OCI-LY7 (cell line): ENCODE results near the gene LAPTM5.

ENCODE experiments used
- EZH2phosphoT487 ChIP-seq: fragments of 200-600 bp; sonication (generic); IDR thresholded peaks from 2 replicates; pipeline ENCODE4 v1.6.1; 2018; ENCODE audit warnings: low read depth, borderline replicate concordance, mild to moderate bottlenecking, mixed run types, antibody characterized with exemption, low read length, moderate library complexity, mixed read lengths
- TF ChIP-seq, protein P1 (sequence below): fragments of 200-600 bp; sonication (generic); conservative IDR thresholded peaks from 2 replicates; pipeline ENCODE4 v1.5.1; 2014; ENCODE audit warnings: mild to moderate bottlenecking, antibody characterized with exemption, low read length, moderate library complexity, mixed read lengths

DNA sequence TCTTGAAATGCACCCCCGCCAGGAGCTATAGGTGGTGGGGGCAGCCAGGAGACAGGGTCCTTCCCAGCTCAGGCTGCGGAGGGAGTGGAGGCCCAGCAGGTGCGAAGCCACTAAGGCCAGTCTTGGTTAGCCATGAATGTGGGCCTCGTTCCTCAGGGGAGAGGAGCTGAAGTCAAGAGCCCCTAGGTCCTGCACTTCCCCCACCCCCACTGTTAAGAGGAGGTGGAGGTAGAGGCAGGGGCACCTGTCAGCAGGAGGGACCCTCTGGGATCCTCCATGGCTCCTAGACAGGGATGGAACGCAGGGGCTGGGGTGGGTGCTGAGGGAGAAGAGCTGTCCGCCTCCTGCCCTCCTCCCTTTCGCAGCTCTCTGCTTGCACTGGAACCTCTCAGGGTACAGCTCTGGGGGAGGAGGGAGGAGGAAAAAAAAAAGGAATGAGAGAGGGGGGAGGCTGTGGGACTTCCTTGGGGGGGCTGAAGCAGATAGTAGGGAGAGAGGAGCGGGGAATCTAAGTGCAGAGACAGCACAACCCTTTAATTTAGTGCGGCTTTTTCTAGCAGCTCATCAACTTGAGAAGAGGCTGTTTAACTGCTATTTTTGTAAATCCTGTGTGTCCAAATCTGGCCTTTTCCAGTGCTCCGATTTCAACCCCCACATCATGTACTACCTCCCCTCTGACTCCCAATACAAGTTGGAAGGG lies 71.2 kb downstream of the LAPTM5 start:
- TF ChIP-seq, protein P1, sequence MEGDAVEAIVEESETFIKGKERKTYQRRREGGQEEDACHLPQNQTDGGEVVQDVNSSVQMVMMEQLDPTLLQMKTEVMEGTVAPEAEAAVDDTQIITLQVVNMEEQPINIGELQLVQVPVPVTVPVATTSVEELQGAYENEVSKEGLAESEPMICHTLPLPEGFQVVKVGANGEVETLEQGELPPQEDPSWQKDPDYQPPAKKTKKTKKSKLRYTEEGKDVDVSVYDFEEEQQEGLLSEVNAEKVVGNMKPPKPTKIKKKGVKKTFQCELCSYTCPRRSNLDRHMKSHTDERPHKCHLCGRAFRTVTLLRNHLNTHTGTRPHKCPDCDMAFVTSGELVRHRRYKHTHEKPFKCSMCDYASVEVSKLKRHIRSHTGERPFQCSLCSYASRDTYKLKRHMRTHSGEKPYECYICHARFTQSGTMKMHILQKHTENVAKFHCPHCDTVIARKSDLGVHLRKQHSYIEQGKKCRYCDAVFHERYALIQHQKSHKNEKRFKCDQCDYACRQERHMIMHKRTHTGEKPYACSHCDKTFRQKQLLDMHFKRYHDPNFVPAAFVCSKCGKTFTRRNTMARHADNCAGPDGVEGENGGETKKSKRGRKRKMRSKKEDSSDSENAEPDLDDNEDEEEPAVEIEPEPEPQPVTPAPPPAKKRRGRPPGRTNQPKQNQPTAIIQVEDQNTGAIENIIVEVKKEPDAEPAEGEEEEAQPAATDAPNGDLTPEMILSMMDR = no peak
- no peak for TF ChIP-seq EZH2phosphoT487
